AG04449 (cell line): Measurements from ENCODE around the gene PLEKHA8.

Experiments used
- CTCF ChIA-PET: fragments of 350-600 bp; formaldehyde crosslinking; extraction: SDS; loops from one replicate; lab custom pipeline; 2021; ENCODE audit warnings: antibody characterized with exemption; lab: Yijun Ruan, JAX
- POLR2A ChIA-PET: fragments of 400-600, 350-600 bp; formaldehyde crosslinking; extraction: SDS; loops from one replicate; lab custom pipeline; 2020; ENCODE audit warnings: antibody characterized with exemption, inconsistent platforms; lab: Yijun Ruan, JAX
- DNase-seq: peaks from one replicate; pipeline ENCODE4 v3.0.0-alpha.2; 2010; ENCODE audit warnings: low read depth, low spot score
- H3K4me3 ChIP-seq: 2 replicates; pipeline ENCODE4 v1.5.1; 2011; ENCODE audit warnings: low read depth, mild to moderate bottlenecking, control low read depth, low read length
- TF ChIP-seq, protein P1 (sequence below): IDR thresholded peaks from one replicate; pipeline ENCODE4 v1.5.1; 2011; ENCODE audit warnings: mild to moderate bottlenecking, moderate library complexity, low read length, control low read depth, inconsistent platforms; ENCODE audit not compliant: insufficient read depth; ENCODE audit errors: missing control alignments

Gene PLEKHA8

GRCh38 chr7:30041526-30042269, 13.5 kb downstream of the PLEKHA8 start:
- DNase-seq, result no peak
- H3K4me3 ChIP-seq, result no peak overlapping the region
- CTCF ChIA-PET, result interaction anchor here (0.9 to 3.8 kb wide), 5 partner anchors 11 to 34 kb away, joined by 3 to 19 read pairs (median 4); no protein-coding TSS in a partner anchor
- POLR2A ChIA-PET, result no interaction called here
- TF ChIP-seq, protein P1, sequence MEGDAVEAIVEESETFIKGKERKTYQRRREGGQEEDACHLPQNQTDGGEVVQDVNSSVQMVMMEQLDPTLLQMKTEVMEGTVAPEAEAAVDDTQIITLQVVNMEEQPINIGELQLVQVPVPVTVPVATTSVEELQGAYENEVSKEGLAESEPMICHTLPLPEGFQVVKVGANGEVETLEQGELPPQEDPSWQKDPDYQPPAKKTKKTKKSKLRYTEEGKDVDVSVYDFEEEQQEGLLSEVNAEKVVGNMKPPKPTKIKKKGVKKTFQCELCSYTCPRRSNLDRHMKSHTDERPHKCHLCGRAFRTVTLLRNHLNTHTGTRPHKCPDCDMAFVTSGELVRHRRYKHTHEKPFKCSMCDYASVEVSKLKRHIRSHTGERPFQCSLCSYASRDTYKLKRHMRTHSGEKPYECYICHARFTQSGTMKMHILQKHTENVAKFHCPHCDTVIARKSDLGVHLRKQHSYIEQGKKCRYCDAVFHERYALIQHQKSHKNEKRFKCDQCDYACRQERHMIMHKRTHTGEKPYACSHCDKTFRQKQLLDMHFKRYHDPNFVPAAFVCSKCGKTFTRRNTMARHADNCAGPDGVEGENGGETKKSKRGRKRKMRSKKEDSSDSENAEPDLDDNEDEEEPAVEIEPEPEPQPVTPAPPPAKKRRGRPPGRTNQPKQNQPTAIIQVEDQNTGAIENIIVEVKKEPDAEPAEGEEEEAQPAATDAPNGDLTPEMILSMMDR, result no peak

DNA sequence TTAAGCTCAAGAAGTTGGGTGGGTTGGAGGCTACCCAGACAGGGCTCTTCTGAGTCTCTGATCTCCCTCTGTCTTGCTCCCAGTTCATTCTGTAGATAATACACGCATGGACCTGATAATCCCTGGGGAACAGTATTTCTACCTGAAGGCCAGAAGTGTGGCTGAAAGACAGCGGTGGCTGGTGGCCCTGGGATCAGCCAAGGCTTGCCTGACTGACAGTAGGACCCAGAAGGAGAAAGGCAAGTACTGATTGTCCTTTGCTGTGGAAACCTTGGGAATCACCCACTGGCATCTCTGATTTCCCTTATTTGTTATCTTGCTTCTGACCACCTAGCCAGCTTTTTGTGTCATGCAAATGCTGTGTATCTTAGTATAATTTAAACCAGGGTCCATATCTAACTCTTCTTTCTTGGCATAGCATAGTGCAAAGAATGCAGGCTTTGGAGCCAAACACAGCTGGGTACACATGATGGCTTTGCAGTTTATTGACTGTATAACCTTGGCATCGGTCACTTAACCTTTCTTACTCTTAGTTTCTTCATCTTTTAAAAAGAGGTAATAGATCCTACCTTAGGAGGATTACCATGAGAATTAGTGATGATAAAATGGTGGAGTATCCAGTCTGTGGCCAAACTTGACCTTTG, 18.0 kb downstream of the PLEKHA8 start:
- TF ChIP-seq, protein P1, result no peak
- CTCF ChIA-PET, result interaction anchor here (0.8 to 1.5 kb wide), 3 partner anchors 16 to 165 kb away, joined by 3 to 7 read pairs (median 3); no protein-coding TSS in a partner anchor
- H3K4me3 ChIP-seq, result no peak overlapping the region
- POLR2A ChIA-PET, result no interaction called here
- DNase-seq, result no peak

DNA sequence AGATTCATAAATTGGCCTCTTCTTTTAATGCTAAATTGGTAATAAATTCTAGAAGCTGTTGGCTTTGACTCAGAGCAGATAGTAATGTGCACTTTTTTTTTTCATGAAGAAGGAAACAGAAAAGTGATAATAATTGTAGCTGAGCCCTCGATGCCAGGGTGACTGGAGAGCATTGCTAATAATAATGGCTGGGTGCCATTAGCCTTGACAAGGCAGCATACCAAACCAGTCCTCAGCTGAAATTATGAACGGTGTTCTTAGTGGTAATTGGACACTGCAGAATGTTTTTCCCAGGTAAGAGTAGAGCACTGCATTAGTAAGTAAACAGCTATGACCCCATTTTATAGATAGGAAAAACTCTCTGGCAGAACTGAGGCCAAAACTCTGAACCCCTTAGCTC, 18.9 kb downstream of the PLEKHA8 start:
- no peak for DNase-seq
- H3K4me3 ChIP-seq, result no peak overlapping the region
- CTCF ChIA-PET, result interaction anchor here (0.7 to 1.5 kb wide), 3 partner anchors 15 to 126 kb away, joined by 3 to 7 read pairs (median 3); no protein-coding TSS in a partner anchor
- POLR2A ChIA-PET, result interaction anchor here (0.6 kb wide), 1 partner anchor 23 kb away, joined by 4 read pairs; no protein-coding TSS in a partner anchor
- TF ChIP-seq, protein P1, result no peak

GRCh38 chr7:30048582-30048981, 20.4 kb downstream of the PLEKHA8 start:
- TF ChIP-seq, protein P1, result no peak
- DNase-seq, result no peak
- ChIA-PET POLR2A (no interaction called here), CTCF (interaction anchor here (1.0 to 6.3 kb wide), 2 partner anchors 11 to 13 kb away, joined by 6 to 32 read pairs; no protein-coding TSS in a partner anchor)
- no peak overlapping the region for H3K4me3 ChIP-seq

GRCh38 chr7:30049173-30049572, 21.0 kb downstream of the PLEKHA8 start:
- TF ChIP-seq, protein P1, result no peak
- DNase-seq, result no peak
- H3K4me3 ChIP-seq, result no peak overlapping the region
- POLR2A ChIA-PET, result no interaction called here
- CTCF ChIA-PET, result interaction anchor here (6.3 kb wide), 1 partner anchor 12 kb away, joined by 32 read pairs; no protein-coding TSS in a partner anchor

DNA sequence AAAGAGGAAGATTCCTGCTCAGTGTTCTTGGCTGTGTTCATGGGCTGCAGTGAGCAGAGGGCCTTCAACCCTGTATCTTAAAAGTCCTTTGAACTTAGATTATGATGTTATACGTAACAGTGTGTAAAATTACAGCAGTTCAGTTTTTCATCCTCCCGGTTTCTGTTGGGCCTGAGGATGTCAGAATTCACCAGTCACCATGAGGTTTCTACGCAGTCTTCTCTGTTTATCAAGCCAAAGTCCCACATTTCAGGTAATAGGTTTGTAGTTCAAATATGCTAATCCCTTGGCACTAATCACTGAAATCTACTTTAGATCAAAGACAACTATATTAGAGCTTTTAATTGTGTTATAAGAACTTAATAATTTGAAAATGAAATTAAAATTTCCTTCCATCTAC, 24.9 kb downstream of the PLEKHA8 start:
- TF ChIP-seq, protein P1, result no peak
- ChIA-PET CTCF (interaction anchor here (1.6 to 6.3 kb wide), 2 partner anchors 8 to 11 kb away, joined by 5 to 32 read pairs; no protein-coding TSS in a partner anchor), POLR2A (no interaction called here)
- no peak overlapping the region for H3K4me3 ChIP-seq
- DNase-seq, result no peak
